ENCODE results near the gene RNF186. TPM values are rescaled to one million over a fixed set of nuclear protein-coding genes. Genes with fewer than 3 reads are reported as not detected.

RNF186 gene
- total RNA-seq, 1 experiment from 2014 or later = not detected

- Mint-ChIP-seq H3K36me3 (ENCODE audit: insufficient read depth, unreplicated experiment) (no peaks in the 10 kb centered on the region), H3K4me3 (ENCODE audit: low read depth, unreplicated experiment) (no peak overlapping the region), H3K27me3 (ENCODE audit: unreplicated experiment) (no peaks in the 10 kb centered on the region), H3K9me3 (ENCODE audit: low read depth, unreplicated experiment) (no peaks in the 10 kb centered on the region), H3K27ac (ENCODE audit: unreplicated experiment) (no peak overlapping the region), H3K4me1 (ENCODE audit: low read depth, unreplicated experiment) (no peaks in the 10 kb centered on the region)
- BruUV-seq (replicated peaks) = no TSS peak
- intact Hi-C loops (cut with micrococcal nuclease; ENCODE audit: unreplicated experiment) = no loop called here
- no peak for TF ChIP-seq CTCF (IDR thresholded peaks at IDR 0.05; ENCODE audit: unreplicated experiment)
- CTCF ChIA-PET = interaction anchor here (0.6 kb wide), 1 partner anchor 813 kb away, joined by 4 read pairs; no protein-coding TSS in a partner anchor
- DNase-seq = no peak
These were observed 22.8 kb upstream of the RNF186 start for GRCh38 chr1:19837866-19838265.

- BruUV-seq (replicated peaks) = no TSS peak
- intact Hi-C loops (cut with micrococcal nuclease; ENCODE audit: unreplicated experiment) = no loop called here
- no peak overlapping the region for H3K4me3 Mint-ChIP-seq (ENCODE audit: low read depth, unreplicated experiment)
- H3K4me1 Mint-ChIP-seq (ENCODE audit: low read depth, unreplicated experiment) = no peaks in the 10 kb centered on the region
- no peak for TF ChIP-seq CTCF (IDR thresholded peaks at IDR 0.05; ENCODE audit: unreplicated experiment)
- DNase-seq = no peak
- H3K36me3 Mint-ChIP-seq (ENCODE audit: insufficient read depth, unreplicated experiment) = no peaks in the 10 kb centered on the region
- no peaks in the 10 kb centered on the region for H3K27me3 Mint-ChIP-seq (ENCODE audit: unreplicated experiment)
- no peak overlapping the region for H3K27ac Mint-ChIP-seq (ENCODE audit: unreplicated experiment)
- CTCF ChIA-PET = no interaction called here
- H3K9me3 Mint-ChIP-seq (ENCODE audit: low read depth, unreplicated experiment) = peaks cover 5% of the 10 kb centered on the region
These were observed 20.5 kb upstream of the RNF186 start for GRCh38 chr1:19835578-19835977.

GRCh38 chr1:19831441-19831840, 16.4 kb upstream of the RNF186 start:
- intact Hi-C loops (cut with micrococcal nuclease; ENCODE audit: unreplicated experiment) = no loop called here
- CTCF ChIA-PET = no interaction called here
- no peak for TF ChIP-seq CTCF (IDR thresholded peaks at IDR 0.05; ENCODE audit: unreplicated experiment)
- Mint-ChIP-seq H3K27ac (ENCODE audit: unreplicated experiment) (no peak overlapping the region), H3K36me3 (ENCODE audit: insufficient read depth, unreplicated experiment) (no peaks in the 10 kb centered on the region), H3K4me3 (ENCODE audit: low read depth, unreplicated experiment) (no peak overlapping the region), H3K9me3 (ENCODE audit: low read depth, unreplicated experiment) (peaks cover 5% of the 10 kb centered on the region), H3K27me3 (ENCODE audit: unreplicated experiment) (no peaks in the 10 kb centered on the region), H3K4me1 (ENCODE audit: low read depth, unreplicated experiment) (no peaks in the 10 kb centered on the region)
- no TSS peak for BruUV-seq (replicated peaks)
- DNase-seq = no peak

- H3K27ac Mint-ChIP-seq (ENCODE audit: unreplicated experiment) = no peak overlapping the region
- intact Hi-C loops (cut with micrococcal nuclease; ENCODE audit: unreplicated experiment) = no loop called here
- H3K9me3 Mint-ChIP-seq (ENCODE audit: low read depth, unreplicated experiment) = peaks cover 5% of the 10 kb centered on the region
- BruUV-seq (replicated peaks) = no TSS peak
- TF ChIP-seq CTCF (IDR thresholded peaks at IDR 0.05; ENCODE audit: unreplicated experiment) = no peak
- CTCF ChIA-PET = no interaction called here
- H3K4me3 Mint-ChIP-seq (ENCODE audit: low read depth, unreplicated experiment) = no peak overlapping the region
- H3K4me1 Mint-ChIP-seq (ENCODE audit: low read depth, unreplicated experiment) = no peaks in the 10 kb centered on the region
- no peaks in the 10 kb centered on the region for H3K36me3 Mint-ChIP-seq (ENCODE audit: insufficient read depth, unreplicated experiment)
- H3K27me3 Mint-ChIP-seq (ENCODE audit: unreplicated experiment) = no peaks in the 10 kb centered on the region
- DNase-seq = no peak
These were observed 13.5 kb upstream of the RNF186 start for GRCh38 chr1:19828546-19828945.
